GM12878 (cell line): ENCODE results near the gene MYD88. TPM values are rescaled to one million over a fixed set of nuclear protein-coding genes. Genes with fewer than 3 reads are reported as not detected.

ENCODE experiments used
- ATAC-seq: fragments of 200-7000 bp; cut with Tn5 transposase; 3 replicates; pipeline ENCODE4 v1.9.1; 2020; ENCODE audit warnings: mild to moderate bottlenecking, moderate library complexity
- BruUV-seq: library from RNA; stranded (reverse); fragments of 400-500 nt; replicated peaks from 2 replicates; lab custom pipeline; 2021; lab: Mats Ljungman, UMichigan
- CTCF ChIA-PET: fragments of 300-600 bp; sonication (Branson Sonifier 250); formaldehyde crosslinking; extraction: SDS; loops from one replicate; lab custom pipeline; 2021; ENCODE audit warnings: inconsistent platforms; lab: Yijun Ruan, JAX
- POLR2A ChIA-PET: fragments of 350-600 bp; formaldehyde crosslinking; extraction: SDS; loops from one replicate; lab custom pipeline; 2021; ENCODE audit warnings: inconsistent platforms; lab: Charles Lee
- RAD21 ChIA-PET: fragments of 300-600 bp; sonication (Branson Sonifier 250); formaldehyde crosslinking; loops from one replicate; lab custom pipeline; 2023; ENCODE audit warnings: antibody characterized with exemption; ENCODE audit not compliant: unreplicated experiment; lab: Charles Lee
- SMC1A ChIA-PET: fragments of 300-600 bp; sonication (Branson Sonifier 250); formaldehyde crosslinking; loops from one replicate; lab custom pipeline; 2023; ENCODE audit not compliant: unreplicated experiment, uncharacterized antibody; lab: Charles Lee
- DNase-seq: peaks from one replicate; pipeline ENCODE4 v3.0.0-alpha.2; 2011; ENCODE audit warnings: low read depth, low spot score
- FAIRE-seq: peaks from 3 replicates; lab custom pipeline; 2011; peaks lifted over from hg19 to GRCh38; lab: Jason Lieb, UNC
- H2AFZ ChIP-seq: 2 replicates; pipeline ENCODE4 v1.6.0; 2011; ENCODE audit warnings: low read depth, low read length, control low read depth; ENCODE audit not compliant: control insufficient read depth
- H3K27ac ChIP-seq: 2 replicates; pipeline ENCODE4 v1.5.1; 2011; ENCODE audit warnings: control low read depth; ENCODE audit not compliant: control insufficient read depth, insufficient read depth
- H3K27me3 ChIP-seq, 2 experiments: replicated peaks in 1 of 2; 2 replicates each; pipeline versions ENCODE4 v1.6.0 to v1.6.1; 2011; ENCODE audit warnings: low read length in 1 of 2; ENCODE audit not compliant: control insufficient read depth in 2 of 2, insufficient read depth in 2 of 2
- H3K36me3 ChIP-seq, 2 experiments: 2 replicates each; pipeline ENCODE4 v1.5.1; 2011; ENCODE audit warnings: low read length in 1 of 2; ENCODE audit not compliant: control insufficient read depth in 2 of 2, insufficient read depth in 2 of 2
- H3K4me1 ChIP-seq: 2 replicates; pipeline ENCODE4 v1.6.1; 2011; ENCODE audit warnings: mild to moderate bottlenecking, low read length, moderate library complexity, mixed read lengths; ENCODE audit not compliant: control insufficient read depth, insufficient read depth
- H3K4me2 ChIP-seq: 2 replicates; pipeline ENCODE4 v1.6.0; 2011; ENCODE audit warnings: control low read depth; ENCODE audit not compliant: control insufficient read depth, insufficient read depth
- H3K4me3 ChIP-seq: fragments of 200-600 bp; sonication (generic); 2 replicates; pipeline ENCODE4 v1.5.1; 2016
- H3K79me2 ChIP-seq: 2 replicates; pipeline ENCODE4 v1.6.0; 2011; ENCODE audit warnings: low read length; ENCODE audit not compliant: control insufficient read depth, insufficient read depth
- H3K9ac ChIP-seq: 2 replicates; pipeline ENCODE4 v1.8.0; 2011; ENCODE audit warnings: low read length, control low read depth, mixed read lengths; ENCODE audit not compliant: control insufficient read depth, insufficient read depth
- H3K9me3 ChIP-seq: replicated peaks from 3 replicates; pipeline ENCODE4 v1.5.1; 2011; ENCODE audit warnings: mild to moderate bottlenecking, low read length; ENCODE audit not compliant: control insufficient read depth, insufficient read depth
- H4K20me1 ChIP-seq: 2 replicates; pipeline ENCODE4 v1.6.0; 2011; ENCODE audit not compliant: control insufficient read depth, insufficient read depth
- MAX ChIP-seq: IDR thresholded peaks from 2 replicates; pipeline ENCODE4 v1.6.1; 2012; ENCODE audit warnings: low read depth, low read length, improper control_type of control experiment
- MEF2A ChIP-seq: IDR thresholded peaks from 2 replicates; pipeline ENCODE4 v1.6.1; 2011; ENCODE audit warnings: low read depth, mild to moderate bottlenecking, low read length, moderate library complexity; ENCODE audit not compliant: insufficient read depth
- MTA3 ChIP-seq: IDR thresholded peaks from 2 replicates; pipeline ENCODE4 v1.6.1; 2012; ENCODE audit warnings: low read length, inconsistent platforms, borderline replicate concordance
- MYB ChIP-seq: fragments of 150-350 bp; IDR thresholded peaks from 2 replicates; pipeline ENCODE4 v1.6.1; 2014; ENCODE audit warnings: mild to moderate bottlenecking, low read depth, low read length, borderline replicate concordance
- NKRF ChIP-seq: fragments of 450-650 bp; conservative IDR thresholded peaks from 2 replicates; pipeline ENCODE4 v1.6.1; 2017; ENCODE audit warnings: mild to moderate bottlenecking, moderate library complexity
- NR2C1 ChIP-seq: fragments of 450-650 bp; IDR thresholded peaks from 2 replicates; pipeline ENCODE4 v1.6.1; 2017; ENCODE audit warnings: antibody characterized with exemption, mild to moderate bottlenecking, moderate library complexity
- POLR2AphosphoS5 ChIP-seq: IDR thresholded peaks from 2 replicates; pipeline ENCODE4 v1.6.1; 2011; ENCODE audit warnings: mild to moderate bottlenecking, low read length, inconsistent platforms
- RAD51 ChIP-seq: fragments of 450-650 bp; IDR thresholded peaks from 2 replicates; pipeline ENCODE4 v1.6.1; 2016; ENCODE audit warnings: moderate library complexity, mild to moderate bottlenecking, inconsistent platforms
- SMAD5 ChIP-seq: IDR thresholded peaks from 2 replicates; pipeline ENCODE4 v1.6.1; 2016; ENCODE audit warnings: antibody characterized with exemption, low read depth
- SUZ12 ChIP-seq: fragments of 200-600 bp; sonication (generic); IDR thresholded peaks from one replicate; pipeline ENCODE4 v1.6.1; 2018; ENCODE audit warnings: antibody characterized with exemption, mild to moderate bottlenecking; ENCODE audit not compliant: unreplicated experiment
- TCF12 ChIP-seq: IDR thresholded peaks from 2 replicates; pipeline ENCODE4 v1.6.1; 2011; ENCODE audit warnings: low read depth, mild to moderate bottlenecking, low read length
- USF1 ChIP-seq: IDR thresholded peaks from 2 replicates; pipeline ENCODE4 v1.6.1; 2011; ENCODE audit warnings: borderline replicate concordance, low read depth, mild to moderate bottlenecking, moderate library complexity, mixed read lengths, low read length; ENCODE audit not compliant: insufficient read depth; ENCODE audit errors: extremely low read length
- ZBTB4 ChIP-seq: fragments of 450-650 bp; formaldehyde crosslinking; IDR thresholded peaks from 2 replicates; pipeline ENCODE4 v1.4.0; 2022; ENCODE audit warnings: mild to moderate bottlenecking, moderate library complexity
- ZNF384 ChIP-seq: IDR thresholded peaks from 2 replicates; pipeline ENCODE4 v1.6.1; 2012; ENCODE audit warnings: low read depth, mild to moderate bottlenecking, low read length, improper control_type of control experiment, borderline replicate concordance
- ZZZ3 ChIP-seq: IDR thresholded peaks from 2 replicates; pipeline ENCODE4 v1.6.1; 2011; ENCODE audit warnings: low read depth; ENCODE audit not compliant: control insufficient read depth, insufficient read length
- WGBS: methylation state at CpG from one replicate; pipeline ENCODE4 v1.1.6; 2016; ENCODE audit warnings: low lambda C conversion rate; ENCODE audit not compliant: insufficient replicate concordance, insufficient coverage; ENCODE audit errors: missing lambda C conversion rate; 5-methylcytosine and 5-hydroxymethylcytosine counted together
- in situ Hi-C: fragments of 300-500 bp; cut with MboI; formaldehyde crosslinking; loops from 9 replicates; pipeline ENCODE4 v1.14.3; 2018; ENCODE audit warnings: mixed read lengths
- intact Hi-C: fragments of 100-400 bp; cut with micrococcal nuclease; formaldehyde crosslinking; loops from one replicate; pipeline ENCODE4 v1.14.2; 2022; ENCODE audit not compliant: unreplicated experiment
- polyA plus RNA-seq, 11 experiments: library from polyadenylated mRNA; depleted of rRNA in 4 of 11; unstranded in 6 of 11; stranded (reverse) in 5 of 11; fragments of >200 nt; fragmentation: Nextera tagmentation in 4 of 11; fragmentation: Illumina TruSeq in 1 of 11; extraction: Ambion mirVana in 4 of 11; extraction: Trizol in 1 of 11; gene quantifications; 1 replicate in 1 of 11; 2 replicates in 10 of 11; pipeline versions ENCODE4 v1.2.1 to v1.2.3, GENCODE V29; 2011 to 2016; ENCODE audit warnings: inconsistent platforms in 2 of 11, missing spikeins in 2 of 11, low read depth in 1 of 11
- total RNA-seq, 4 experiments: library from RNA; depleted of rRNA in 3 of 4; stranded (reverse); fragments of >200 nt in 3 of 4; fragmentation: Illumina TruSeq in 1 of 4; extraction: Trizol in 1 of 4; gene quantifications; 2 replicates each; pipeline versions ENCODE4 v1.2.1 to v1.2.3, GENCODE V29; 2013 to 2021

The MYD88 gene
- total and polyA plus RNA-seq, 10 of the 15 experiments (the other 5 are each of a cell fraction or from before 2014, with no cell fraction given) = 5.5 to 84.8 (median 67.5) TPM

- H3K4me3 ChIP-seq = peak overlapping the region; percentile 98
- ChIA-PET RAD21 (interaction anchor here (0.6 to 5.0 kb wide), 10 partner anchors 20 to 209 kb away, joined by 3 to 62 read pairs (median 4); partner anchors contain the start of genes OXSR1, SLC22A14 and XYLB), SMC1A (interaction anchor here (0.8 to 8.2 kb wide), 14 partner anchors 17 to 333 kb away, joined by 3 to 92 read pairs (median 3); partner anchors contain the start of genes OXSR1 and XYLB), CTCF (interaction anchor here (0.8 to 8.2 kb wide), 5 partner anchors 21 to 102 kb away, joined by 3 to 74 read pairs (median 4); partner anchors contain the start of gene OXSR1), POLR2A (interaction anchor here (1.0 to 8.8 kb wide), 17 partner anchors 10 to 363 kb away, joined by 3 to 146 read pairs (median 5); partner anchors contain the start of genes OXSR1 and XYLB)
- FAIRE-seq (no peak), ATAC-seq (peak; percentile 42), DNase-seq (no peak)
- peak overlapping the region; percentile 94 for H3K9ac ChIP-seq
- H3K4me2 ChIP-seq = peak overlapping the region; percentile 100
- no peaks in the 10 kb centered on the region; the same call in 2 of the 3 replicates for H3K9me3 ChIP-seq
- peaks cover 66% of the 10 kb centered on the region for H3K79me2 ChIP-seq
- WGBS = 2% methylated on average over 19 of the region's 22 CpGs
- in situ Hi-C loops = no loop called here
- peak overlapping the region; percentile 99 for H3K27ac ChIP-seq
- H3K36me3 ChIP-seq = peaks cover 0 to 21% of the 10 kb centered on the region in 2 experiments; a peak in 2 of 4 replicates
- H3K27me3 ChIP-seq = no peaks in the 10 kb centered on the region
- H4K20me1 ChIP-seq = no peaks in the 10 kb centered on the region
- peak overlapping the region; percentile 72 for H2AFZ ChIP-seq
- TSS peak; percentile 77 for BruUV-seq
- H3K4me1 ChIP-seq = peaks cover 25% of the 10 kb centered on the region
- intact Hi-C loops = loop anchor here (1.0 to 5.0 kb wide), 2 partner anchors 28 to 75 kb away; partner anchors contain the start of gene OXSR1
- TF ChIP-seq MEF2A (no peak), POLR2AphosphoS5 (peak; percentile 33; the same call in 1 of the 2 replicates), TCF12 (0 out of 2 replicates have a peak, but pooled peaks have one; percentile 3), USF1 (peak; percentile 80), ZBTB4 (CRISPR knock-in tag) (no peak), SUZ12 (no peak), MAX (peak; percentile 41; the same call in 1 of the 2 replicates), MTA3 (peak; percentile 89; the same call in 1 of the 2 replicates), MYB (no peak), SMAD5 (0 out of 2 replicates have a peak, but pooled peaks have one; percentile 6), NKRF (no peak; the same call in 1 of the 2 replicates), NR2C1 (no peak), ZNF384 (0 out of 2 replicates have a peak, but pooled peaks have one; percentile 16), ZZZ3 (no peak), RAD51 (peak; percentile 62; the same call in 1 of the 2 replicates)
Observed at GRCh38 chr3:38137615-38138348, 679 bp upstream of the MYD88 start.
